LoVo (cell line): ENCODE measurements around the gene LRRC32.
"Not testable (repeated sequence)": the region's sequence is repeated elsewhere in the genome, so short reads cannot be mapped to it uniquely, and the experiment has no call there.

Experiments used
- DNase-seq: peaks from one replicate; pipeline ENCODE4 v3.0.0-alpha.2; 2016; ENCODE audit warnings: low spot score

The LRRC32 gene

DNA sequence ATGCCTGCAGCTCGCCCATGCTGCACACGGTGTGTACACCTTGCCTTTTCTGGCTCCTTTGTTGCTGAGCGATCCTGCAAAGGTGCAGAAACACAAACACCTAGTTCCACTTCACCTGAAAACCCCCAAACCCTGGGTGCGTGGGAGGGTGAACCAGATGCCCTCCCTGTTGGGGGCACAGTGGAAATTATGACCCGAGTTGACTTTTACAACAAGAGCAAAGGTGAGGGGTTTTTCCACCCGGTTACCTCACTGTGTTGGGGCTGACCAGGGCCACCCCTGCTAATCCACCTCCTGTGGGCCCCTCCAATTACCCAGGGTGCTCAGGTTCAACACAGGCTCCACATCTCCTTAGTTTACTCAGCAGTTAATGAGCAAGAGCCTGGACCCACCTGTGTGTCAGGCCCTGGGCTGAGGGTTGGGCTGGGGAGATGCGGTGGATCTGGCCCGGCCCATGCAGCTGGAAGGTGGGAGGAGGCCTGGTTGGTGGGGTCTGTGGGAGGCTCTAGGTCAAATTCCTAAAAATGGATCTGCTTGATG, 42.1 kb downstream of the LRRC32 start:
- DNase-seq = no peak

- DNase-seq = no peak
Measured at GRCh38 chr11:76627606-76628005, 42.9 kb downstream of the LRRC32 start.

- DNase-seq = no peak
Measured at GRCh38 chr11:76626921-76627401, 43.6 kb downstream of the LRRC32 start.

GRCh38 chr11:76626266-76626665, 44.3 kb downstream of the LRRC32 start:
- no peak for DNase-seq

DNA sequence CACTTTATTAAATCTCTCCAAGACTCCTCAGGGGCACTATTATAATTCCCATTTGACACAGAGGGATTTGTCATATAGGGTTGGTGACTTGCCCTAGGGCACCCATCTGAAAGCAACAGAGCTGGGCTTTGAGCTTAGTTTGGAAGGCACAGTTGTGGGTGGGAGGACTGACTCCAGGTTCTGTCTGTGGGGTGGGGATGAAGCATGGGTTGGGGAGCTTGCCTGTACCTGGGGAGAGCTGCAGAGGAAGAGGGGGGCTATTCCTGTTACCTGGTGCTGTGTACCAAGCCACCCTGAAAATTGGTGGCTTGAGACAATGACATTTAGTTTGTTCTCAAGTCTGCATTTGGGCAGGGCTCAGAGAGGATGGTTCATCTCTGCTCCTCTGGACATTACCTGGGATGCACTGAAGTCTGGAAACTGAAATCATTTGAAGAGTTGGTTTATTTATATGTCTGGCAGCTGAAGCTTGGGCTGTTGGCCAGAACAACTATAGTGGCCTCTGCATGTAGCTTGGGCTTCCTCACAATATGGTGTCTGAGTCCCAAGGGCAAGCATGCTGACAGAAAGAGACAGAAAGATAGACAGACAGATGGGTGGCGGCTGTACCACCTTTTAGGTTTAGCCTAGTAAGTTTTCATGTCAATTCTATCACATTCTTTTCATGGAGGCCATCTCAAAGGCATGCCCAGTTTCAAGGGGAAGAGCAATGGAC, 44.9 kb downstream of the LRRC32 start:
- DNase-seq = no peak

DNA sequence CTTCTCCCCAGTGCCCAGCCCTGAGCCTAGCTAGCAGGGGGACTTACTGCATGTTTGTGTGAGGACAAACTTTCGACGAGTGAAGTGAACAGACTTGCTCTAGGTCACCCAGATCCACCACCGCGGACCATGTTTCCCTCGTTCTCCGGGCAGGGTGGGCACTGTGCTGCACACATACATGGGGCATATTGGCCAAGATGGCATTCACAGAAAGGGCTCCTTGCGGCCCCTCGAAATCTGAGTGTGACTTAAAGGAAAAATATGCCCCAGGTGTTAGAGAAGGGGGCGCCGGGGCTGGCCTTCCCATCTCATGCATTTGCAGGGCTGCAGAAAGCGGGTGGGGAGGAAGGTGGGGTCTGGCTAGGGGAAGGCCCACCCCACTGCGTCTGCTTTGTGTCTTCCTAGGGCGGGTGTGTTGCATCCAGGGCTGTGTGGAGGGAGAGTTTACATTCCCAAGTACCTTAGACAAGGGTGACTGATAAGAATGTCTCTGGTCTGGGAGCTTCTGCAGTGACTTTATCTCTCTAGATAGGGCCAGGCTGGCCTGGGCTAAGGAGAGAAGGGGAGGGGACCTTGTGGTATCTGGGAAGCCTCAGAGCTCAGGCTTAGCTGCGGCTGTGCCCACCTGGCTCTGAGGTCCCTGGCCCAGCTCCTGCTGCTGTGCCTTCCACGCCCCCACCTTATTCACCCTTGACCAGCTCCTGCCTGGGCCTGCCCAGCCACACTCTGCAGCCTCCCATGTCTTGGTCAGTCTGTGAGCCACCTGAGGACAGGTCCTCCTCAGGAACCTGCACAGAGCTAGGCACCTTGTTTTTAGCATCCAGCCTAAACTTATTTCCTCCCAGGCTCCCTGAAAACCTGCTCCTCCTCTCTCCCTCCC, 45.8 kb downstream of the LRRC32 start:
- no peak for DNase-seq

- DNase-seq = no peak
Measured at GRCh38 chr11:76623884-76624419, 46.6 kb downstream of the LRRC32 start.

- no peak for DNase-seq
Measured at GRCh38 chr11:76623171-76623883, 47.2 kb downstream of the LRRC32 start.

GRCh38 chr11:76622493-76623094, 48.0 kb downstream of the LRRC32 start:
- no peak for DNase-seq

GRCh38 chr11:76621868-76622267, 48.7 kb downstream of the LRRC32 start:
- no peak for DNase-seq

- no peak for DNase-seq
Measured at GRCh38 chr11:76621466-76621865, 49.1 kb downstream of the LRRC32 start.

- no peak for DNase-seq
Measured at GRCh38 chr11:76620489-76620888, 50.1 kb downstream of the LRRC32 start.

GRCh38 chr11:76619801-76620200, 50.7 kb downstream of the LRRC32 start:
- not testable (repeated sequence) for DNase-seq

DNA sequence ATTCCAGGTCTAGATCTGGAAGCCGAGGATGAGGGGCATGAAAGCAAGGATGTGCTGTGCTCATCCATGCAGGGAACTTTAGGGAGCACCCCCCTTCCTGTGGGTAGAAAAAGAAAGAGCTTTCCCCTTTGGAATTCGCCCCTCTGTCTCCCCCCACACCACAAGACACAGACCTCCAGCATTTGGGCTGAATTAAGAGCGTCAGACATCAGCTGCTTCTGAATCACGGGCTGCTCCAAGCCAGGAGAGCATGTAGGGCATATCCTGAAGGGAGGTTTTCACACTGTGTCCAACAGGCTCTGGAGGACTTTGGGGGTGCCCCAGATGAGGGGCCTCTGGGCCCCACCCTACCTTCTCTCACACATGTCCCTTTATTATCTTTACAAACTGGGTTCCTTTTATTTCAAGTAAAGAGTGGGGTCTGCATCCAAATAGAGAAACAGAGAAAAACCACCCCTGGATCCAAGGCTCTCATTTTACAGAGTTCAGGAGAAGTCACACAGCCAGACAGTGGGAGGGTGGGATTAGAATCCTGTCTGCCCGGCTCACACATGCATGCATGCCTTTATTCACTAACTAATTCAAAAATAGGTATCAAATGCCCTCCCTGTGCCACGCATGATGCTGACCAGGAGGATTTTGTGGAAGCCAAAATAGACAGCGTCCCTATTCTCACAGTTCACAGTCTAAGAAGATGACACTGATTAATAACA, 52.8 kb downstream of the LRRC32 start:
- no peak for DNase-seq

- DNase-seq = no peak
Measured at GRCh38 chr11:76616676-76617552, 53.6 kb downstream of the LRRC32 start.

- DNase-seq = no peak
Measured at GRCh38 chr11:76615950-76616349, 54.6 kb downstream of the LRRC32 start.

DNA sequence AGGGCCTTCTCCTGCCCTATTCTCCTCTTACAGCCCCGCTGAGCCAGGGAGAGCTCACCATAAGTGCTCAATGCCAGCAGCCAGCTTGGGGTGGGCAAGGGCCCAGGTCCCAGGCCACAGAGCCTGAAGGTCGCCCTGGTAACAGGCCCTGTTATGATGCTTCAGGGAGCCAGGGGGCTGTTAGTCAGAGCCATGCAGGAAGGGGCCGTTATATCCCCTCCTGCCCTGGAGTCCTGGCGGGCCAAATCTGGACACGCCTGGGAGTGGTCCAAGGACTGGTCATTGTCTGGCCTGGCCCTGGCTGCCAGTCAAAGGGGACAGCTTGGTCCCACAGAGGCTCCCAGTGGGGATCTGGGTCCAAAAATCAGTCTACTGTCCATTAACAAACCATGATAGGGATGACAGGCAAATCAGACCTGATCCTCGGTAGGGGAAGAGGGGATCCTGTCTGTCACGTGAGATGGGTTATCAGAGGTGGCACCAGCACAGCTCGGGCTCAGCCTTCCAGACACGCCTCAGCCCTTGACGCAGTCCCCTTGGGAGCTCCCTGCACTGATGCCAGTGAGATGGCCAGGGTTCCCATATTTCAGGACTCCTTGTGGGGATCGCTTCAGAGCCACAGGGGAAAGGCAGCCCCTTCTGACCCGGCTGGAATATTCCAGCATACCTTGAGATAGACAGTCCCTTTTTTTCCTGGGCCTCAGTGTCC, 55.9 kb downstream of the LRRC32 start:
- no peak for DNase-seq

- no peak for DNase-seq
Measured at GRCh38 chr11:76613901-76614300, 56.6 kb downstream of the LRRC32 start.

DNA sequence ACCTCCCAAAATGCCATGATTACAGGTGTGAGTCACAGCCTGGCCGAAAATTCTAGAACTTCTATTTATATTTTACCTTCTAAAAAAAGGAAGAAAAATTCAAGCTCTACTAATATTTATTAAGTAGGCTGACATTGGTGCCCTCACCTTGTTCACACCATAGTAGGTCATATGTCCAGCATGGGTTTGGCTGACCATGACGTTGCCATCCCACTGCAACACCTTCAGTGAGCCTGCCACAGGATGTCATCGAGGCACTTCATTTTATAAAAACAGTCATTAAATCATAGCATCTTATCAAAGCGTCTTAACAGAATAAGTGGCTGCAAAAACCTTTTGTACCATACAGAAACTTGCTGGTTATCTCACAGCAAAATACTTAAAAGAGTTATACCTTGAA, 58.3 kb downstream of the LRRC32 start:
- no peak for DNase-seq
